GM12865 (cell line): Measurements from ENCODE around the gene MEGF11.

Experiments
- DNase-seq: peaks from one replicate; pipeline ENCODE4 v3.0.0; 2010; ENCODE audit warnings: low read depth
- H3K4me3 ChIP-seq: 2 replicates; pipeline ENCODE4 v1.5.1; 2011; ENCODE audit warnings: mild to moderate bottlenecking, low read depth, low read length, control low read depth
- TF ChIP-seq, protein P1 (sequence below): IDR thresholded peaks from 2 replicates; pipeline ENCODE4 v1.5.1; 2011; ENCODE audit warnings: low read length, control low read depth, low read depth, inconsistent platforms; ENCODE audit not compliant: insufficient read depth; ENCODE audit errors: missing control alignments

The MEGF11 gene

DNA sequence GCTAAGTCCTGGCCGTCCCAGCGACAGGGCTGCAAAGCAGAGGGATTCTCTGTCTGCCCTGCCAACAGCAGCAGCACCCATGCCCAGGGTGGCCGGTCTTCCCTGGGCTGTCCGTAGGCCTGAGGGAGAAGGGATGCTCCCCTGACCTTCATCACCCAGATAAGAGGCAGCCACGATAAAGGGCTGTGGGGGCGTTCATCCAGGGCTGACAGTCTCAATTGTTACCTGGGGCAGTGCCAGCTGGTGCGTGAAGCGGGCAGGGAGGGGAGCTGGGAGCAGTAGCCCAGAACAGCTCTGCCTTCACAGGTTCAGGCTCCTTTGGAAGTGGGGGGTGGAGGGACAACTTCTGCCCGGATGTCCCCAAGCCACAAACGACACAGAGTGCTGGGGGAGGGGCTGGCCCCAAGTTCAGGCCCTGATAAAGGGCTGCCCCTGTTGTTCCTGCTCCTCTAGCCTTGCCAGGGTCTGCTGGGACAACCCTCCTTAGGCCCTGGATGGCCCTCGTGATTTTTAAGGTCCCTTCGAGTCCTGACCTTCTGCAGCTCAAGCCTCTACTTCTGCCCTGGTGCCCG is 289.6 kb downstream of the MEGF11 start:
- H3K4me3 ChIP-seq, result no peak overlapping the region
- TF ChIP-seq, protein P1, sequence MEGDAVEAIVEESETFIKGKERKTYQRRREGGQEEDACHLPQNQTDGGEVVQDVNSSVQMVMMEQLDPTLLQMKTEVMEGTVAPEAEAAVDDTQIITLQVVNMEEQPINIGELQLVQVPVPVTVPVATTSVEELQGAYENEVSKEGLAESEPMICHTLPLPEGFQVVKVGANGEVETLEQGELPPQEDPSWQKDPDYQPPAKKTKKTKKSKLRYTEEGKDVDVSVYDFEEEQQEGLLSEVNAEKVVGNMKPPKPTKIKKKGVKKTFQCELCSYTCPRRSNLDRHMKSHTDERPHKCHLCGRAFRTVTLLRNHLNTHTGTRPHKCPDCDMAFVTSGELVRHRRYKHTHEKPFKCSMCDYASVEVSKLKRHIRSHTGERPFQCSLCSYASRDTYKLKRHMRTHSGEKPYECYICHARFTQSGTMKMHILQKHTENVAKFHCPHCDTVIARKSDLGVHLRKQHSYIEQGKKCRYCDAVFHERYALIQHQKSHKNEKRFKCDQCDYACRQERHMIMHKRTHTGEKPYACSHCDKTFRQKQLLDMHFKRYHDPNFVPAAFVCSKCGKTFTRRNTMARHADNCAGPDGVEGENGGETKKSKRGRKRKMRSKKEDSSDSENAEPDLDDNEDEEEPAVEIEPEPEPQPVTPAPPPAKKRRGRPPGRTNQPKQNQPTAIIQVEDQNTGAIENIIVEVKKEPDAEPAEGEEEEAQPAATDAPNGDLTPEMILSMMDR, result no peak
- no peak for DNase-seq

DNA sequence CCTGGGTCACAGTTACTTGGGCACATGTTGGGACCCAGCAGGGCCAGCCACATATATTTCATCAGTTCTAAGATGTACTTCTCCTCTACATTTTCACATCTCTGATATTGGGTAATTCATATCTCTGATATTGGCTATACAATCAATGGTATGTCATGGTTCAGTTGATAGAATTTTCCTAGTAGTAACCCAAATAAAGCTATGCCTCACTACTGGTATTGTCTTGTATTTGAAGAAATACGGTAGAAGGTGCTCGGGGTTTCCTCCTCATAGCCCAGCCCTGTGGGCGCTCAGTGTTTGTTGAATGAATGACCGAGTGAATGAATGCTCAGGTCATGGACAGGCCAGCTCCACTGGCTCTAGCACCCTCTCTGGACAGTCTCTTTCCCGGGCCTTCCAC is 290.2 kb downstream of the MEGF11 start:
- no peak overlapping the region for H3K4me3 ChIP-seq
- TF ChIP-seq, protein P1, result no peak

DNA sequence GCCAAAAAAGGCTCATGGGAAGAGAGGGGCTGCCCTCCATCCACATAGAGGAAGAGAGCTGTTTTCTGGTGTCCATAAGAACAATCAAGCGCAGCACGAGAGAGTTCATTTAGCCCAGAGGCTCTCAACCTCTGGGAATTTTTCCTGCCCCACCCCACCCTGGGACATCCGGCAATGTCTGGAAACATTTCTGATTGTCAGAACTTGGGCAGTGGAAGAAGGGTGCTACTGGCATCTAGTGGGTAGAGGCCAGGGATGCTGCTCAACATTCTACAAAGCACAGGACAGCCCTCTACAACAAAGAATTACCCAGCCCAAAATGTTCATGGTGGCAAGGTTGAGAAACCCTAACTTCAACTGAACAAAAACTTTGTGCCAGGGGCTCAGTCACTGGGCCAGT is 291.4 kb downstream of the MEGF11 start:
- no peak overlapping the region for H3K4me3 ChIP-seq
- no peak for DNase-seq
- TF ChIP-seq, protein P1, result no peak

More for the DNA sequence above, 290.2 kb downstream of the MEGF11 start:
- no peak for DNase-seq

DNA sequence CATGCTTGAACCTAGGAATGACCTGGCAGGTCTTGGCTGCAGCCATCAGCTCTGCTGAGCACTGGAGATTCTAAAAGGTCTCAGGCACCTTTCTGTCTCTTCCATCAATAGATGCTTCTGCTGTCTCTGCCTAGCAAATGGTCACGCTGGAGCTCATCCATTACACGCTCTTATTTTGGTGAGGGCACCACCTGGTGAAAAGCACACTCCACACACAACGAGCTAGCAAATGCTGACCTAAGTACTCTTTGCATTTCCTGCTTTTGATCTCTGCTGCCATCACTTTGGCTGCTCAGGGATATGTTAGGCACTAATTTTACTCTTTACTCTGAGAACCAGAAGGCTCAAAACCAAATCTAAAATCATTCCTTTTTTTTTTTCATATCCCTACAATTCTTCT is 293.0 kb downstream of the MEGF11 start:
- H3K4me3 ChIP-seq, result no peak overlapping the region
- DNase-seq, result no peak
- TF ChIP-seq, protein P1, result no peak

DNA sequence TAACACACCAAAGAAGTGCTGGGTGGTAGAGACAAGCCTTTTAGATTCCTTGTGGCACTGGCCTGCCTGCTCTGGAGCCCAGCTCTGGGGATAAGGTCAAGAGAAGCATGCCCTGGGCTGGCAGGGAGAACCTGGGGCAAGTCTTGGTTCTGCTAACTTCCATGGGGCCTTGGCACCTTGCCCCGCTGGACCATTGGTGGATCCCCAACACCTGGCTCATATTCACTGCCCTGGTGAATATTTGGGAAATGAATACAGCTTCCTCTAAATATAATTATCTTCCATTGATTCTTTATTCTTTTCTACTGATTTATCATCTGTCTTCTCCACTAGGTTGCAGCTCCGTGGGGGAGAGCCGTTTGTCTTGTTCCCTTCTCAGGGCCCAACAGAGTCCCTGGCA is 294.7 kb downstream of the MEGF11 start:
- TF ChIP-seq, protein P1, result no peak
- no peak overlapping the region for H3K4me3 ChIP-seq
- no peak for DNase-seq

DNA sequence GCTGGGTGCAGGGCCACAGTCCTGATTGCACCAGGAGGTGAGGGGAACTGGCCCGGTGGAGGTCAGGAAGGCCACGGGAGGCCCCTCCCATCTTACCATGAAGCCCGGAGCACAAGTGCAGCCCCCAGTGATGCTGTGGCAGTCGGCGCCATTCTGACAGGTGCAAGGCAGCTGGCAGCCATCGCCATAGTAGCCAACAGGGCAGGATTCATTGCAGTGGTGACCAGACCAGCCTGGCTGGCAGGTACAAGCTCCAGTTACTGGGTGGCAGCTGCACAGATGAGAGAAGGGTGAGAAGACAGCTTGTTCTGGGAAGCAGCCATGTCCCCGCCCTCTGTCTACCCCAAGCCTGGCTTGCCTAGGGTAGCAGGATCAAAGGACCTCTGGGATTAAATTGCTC is 296.1 kb downstream of the MEGF11 start:
- TF ChIP-seq, protein P1, result no peak
- H3K4me3 ChIP-seq, result no peak overlapping the region
- DNase-seq, result no peak

DNA sequence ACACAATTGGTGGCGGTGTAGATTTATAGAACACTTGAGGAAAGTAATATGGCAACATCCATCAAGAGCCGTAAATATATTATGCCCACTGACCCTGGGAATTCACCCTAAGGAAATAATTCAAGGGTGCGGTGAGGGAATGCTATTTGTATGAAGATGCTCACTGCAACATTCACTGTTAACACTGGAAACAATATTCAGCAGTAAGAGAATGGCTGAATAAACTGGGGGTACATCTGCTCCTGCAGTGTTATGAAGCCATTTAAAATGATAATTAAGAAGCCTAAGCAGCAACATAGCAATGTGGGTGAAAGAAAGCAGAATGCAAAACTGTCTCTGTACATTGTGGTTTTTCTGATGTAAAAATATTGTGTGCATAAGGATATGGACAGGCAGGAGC is 296.7 kb downstream of the MEGF11 start:
- no peak for DNase-seq
- TF ChIP-seq, protein P1, result no peak
- no peak overlapping the region for H3K4me3 ChIP-seq
